ENCODE measurements around the gene DCAF8.

DNA sequence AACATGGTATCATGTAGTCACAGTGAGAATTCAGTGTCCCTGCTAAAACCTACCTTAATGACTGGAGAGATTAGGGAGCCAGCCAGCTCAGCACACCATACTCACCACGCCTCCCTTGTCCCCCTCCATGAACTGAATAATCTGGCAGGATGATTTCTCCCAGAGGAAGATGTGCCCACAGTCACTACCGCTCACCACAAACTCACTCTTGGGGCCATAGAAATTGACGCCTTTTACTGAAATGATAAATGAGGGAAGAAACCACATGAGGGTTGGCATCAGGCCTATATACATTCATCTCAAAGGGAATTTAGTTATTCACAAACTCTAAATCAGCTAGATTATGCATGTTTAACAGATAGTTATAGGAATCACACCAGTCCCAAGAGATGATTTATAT is 39.8 kb downstream of the DCAF8 start:
- TF ChIP-seq, protein P1, sequence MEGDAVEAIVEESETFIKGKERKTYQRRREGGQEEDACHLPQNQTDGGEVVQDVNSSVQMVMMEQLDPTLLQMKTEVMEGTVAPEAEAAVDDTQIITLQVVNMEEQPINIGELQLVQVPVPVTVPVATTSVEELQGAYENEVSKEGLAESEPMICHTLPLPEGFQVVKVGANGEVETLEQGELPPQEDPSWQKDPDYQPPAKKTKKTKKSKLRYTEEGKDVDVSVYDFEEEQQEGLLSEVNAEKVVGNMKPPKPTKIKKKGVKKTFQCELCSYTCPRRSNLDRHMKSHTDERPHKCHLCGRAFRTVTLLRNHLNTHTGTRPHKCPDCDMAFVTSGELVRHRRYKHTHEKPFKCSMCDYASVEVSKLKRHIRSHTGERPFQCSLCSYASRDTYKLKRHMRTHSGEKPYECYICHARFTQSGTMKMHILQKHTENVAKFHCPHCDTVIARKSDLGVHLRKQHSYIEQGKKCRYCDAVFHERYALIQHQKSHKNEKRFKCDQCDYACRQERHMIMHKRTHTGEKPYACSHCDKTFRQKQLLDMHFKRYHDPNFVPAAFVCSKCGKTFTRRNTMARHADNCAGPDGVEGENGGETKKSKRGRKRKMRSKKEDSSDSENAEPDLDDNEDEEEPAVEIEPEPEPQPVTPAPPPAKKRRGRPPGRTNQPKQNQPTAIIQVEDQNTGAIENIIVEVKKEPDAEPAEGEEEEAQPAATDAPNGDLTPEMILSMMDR (IDR thresholded peaks at IDR 0.05) = no peak
- TF ChIP-seq POLR2A (IDR thresholded peaks at IDR 0.05) = no peak
